Mesodermal cell (in vitro differentiated cells): Measurements from ENCODE around the gene RFTN1. TPM values are rescaled to one million over a fixed set of nuclear protein-coding genes. Genes with fewer than 3 reads are reported as not detected.

ENCODE experiments used
- H3K27ac ChIP-seq: 2 replicates; pipeline ENCODE4 v1.7.0; 2013; ENCODE audit warnings: mild to moderate bottlenecking, low read depth, low read length, moderate library complexity; ENCODE audit not compliant: severe bottlenecking
- H3K36me3 ChIP-seq: 2 replicates; pipeline ENCODE4 v1.7.1; 2013; ENCODE audit warnings: mild to moderate bottlenecking, low read length, moderate library complexity; ENCODE audit not compliant: control insufficient read depth, insufficient read depth
- H3K4me1 ChIP-seq: one replicate; pipeline ENCODE4 v1.7.1; 2013; ENCODE audit warnings: mild to moderate bottlenecking, low read length; ENCODE audit not compliant: insufficient read depth, control insufficient read depth, poor library complexity, severe bottlenecking
- H3K4me3 ChIP-seq: 2 replicates; pipeline ENCODE4 v1.7.0; 2013; ENCODE audit warnings: low read length, control low read depth, mild to moderate bottlenecking; ENCODE audit not compliant: insufficient read depth, poor library complexity, severe bottlenecking; ENCODE audit errors: extremely low read depth
- H3K9me3 ChIP-seq: 2 replicates; pipeline ENCODE4 v1.7.1; 2013; ENCODE audit warnings: mild to moderate bottlenecking, low read length, moderate library complexity; ENCODE audit not compliant: control insufficient read depth
- WGBS, 2 experiments: methylation state at CpG; one replicate each; pipeline ENCODE4 v1.1.5; 2013; ENCODE audit warnings: missing lambda C conversion rate in 2 of 2; ENCODE audit not compliant: insufficient coverage in 2 of 2; 5-methylcytosine and 5-hydroxymethylcytosine counted together
- polyA plus RNA-seq, 2 experiments: library from polyadenylated mRNA; stranded (reverse); fragments of 50-300 nt; gene quantifications; one replicate each; pipeline ENCODE4 v1.2.3, GENCODE V29; 2013

Gene RFTN1, protein sequence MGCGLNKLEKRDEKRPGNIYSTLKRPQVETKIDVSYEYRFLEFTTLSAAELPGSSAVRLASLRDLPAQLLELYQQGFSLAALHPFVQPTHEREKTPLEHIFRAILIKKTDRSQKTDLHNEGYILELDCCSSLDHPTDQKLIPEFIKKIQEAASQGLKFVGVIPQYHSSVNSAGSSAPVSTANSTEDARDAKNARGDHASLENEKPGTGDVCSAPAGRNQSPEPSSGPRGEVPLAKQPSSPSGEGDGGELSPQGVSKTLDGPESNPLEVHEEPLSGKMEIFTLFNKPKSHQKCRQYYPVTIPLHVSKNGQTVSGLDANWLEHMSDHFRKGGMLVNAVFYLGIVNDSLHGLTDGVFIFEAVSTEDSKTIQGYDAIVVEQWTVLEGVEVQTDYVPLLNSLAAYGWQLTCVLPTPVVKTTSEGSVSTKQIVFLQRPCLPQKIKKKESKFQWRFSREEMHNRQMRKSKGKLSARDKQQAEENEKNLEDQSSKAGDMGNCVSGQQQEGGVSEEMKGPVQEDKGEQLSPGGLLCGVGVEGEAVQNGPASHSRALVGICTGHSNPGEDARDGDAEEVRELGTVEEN
- 23.4 TPM for polyA plus RNA-seq (2013, experiment 1 of 2)
- 18.4 TPM for polyA plus RNA-seq (2013, experiment 2 of 2)

- no peak within 1 kb of the TSS for H3K27ac ChIP-seq
- no peaks in the 10 kb centered on the region for H3K36me3 ChIP-seq
- WGBS, 2 experiments: 0% methylated on average over 61 to 77 of the region's 92 CpGs
- peak within 1 kb of the TSS; percentile 81 for H3K4me3 ChIP-seq
- H3K4me1 ChIP-seq: peaks cover 19% of the 10 kb centered on the region
- H3K9me3 ChIP-seq: no peaks in the 10 kb centered on the region
Observed at GRCh38 chr3:16513141-16514020, at the start of gene RFTN1. TSS of gene RFTN1 (minus strand) at chr3:16513699. CDS start at chr3:16493869, 19,830 bp downstream.

DNA sequence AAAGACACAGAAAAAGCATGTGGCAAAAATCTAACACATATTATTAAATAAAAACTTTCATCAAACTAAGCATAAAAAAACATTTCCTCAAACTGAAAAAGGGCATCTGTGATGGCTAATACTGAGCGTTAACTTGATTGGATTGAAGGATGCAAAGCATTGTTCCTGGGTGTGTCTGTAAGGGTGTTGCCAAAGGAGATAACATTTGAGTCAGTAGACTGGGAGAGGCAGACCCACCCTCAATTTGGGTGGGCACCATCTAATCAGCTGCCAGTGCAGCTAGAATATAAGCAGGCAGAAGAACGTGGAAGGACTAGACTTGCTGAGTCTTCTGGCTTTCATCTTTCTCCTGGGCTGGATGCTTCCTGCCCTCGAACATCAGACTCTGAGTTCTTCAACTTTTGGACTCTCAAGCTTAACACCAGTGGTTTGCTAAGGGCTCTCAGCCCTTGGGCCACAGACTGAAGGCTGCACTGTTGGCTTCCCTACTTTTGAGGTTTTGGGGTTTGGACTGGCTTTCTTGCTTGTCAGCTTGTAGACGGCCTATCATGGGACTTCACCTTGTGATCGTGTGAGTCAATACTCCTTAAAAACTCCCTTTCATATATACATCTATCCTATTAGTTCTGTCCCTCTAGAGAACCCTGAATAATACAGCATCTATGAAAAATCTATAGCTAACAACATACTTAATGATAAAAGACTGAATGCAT, 46.3 kb upstream of the RFTN1 start:
- H3K36me3 ChIP-seq: no peaks in the 10 kb centered on the region
- no peak overlapping the region for H3K4me3 ChIP-seq
- no peak overlapping the region for H3K27ac ChIP-seq
- 89 to 98% methylated on average over 5 of the region's 5 CpGs for WGBS, 2 experiments
- no peaks in the 10 kb centered on the region for H3K4me1 ChIP-seq
- peaks cover 3% of the 10 kb centered on the region for H3K9me3 ChIP-seq

DNA sequence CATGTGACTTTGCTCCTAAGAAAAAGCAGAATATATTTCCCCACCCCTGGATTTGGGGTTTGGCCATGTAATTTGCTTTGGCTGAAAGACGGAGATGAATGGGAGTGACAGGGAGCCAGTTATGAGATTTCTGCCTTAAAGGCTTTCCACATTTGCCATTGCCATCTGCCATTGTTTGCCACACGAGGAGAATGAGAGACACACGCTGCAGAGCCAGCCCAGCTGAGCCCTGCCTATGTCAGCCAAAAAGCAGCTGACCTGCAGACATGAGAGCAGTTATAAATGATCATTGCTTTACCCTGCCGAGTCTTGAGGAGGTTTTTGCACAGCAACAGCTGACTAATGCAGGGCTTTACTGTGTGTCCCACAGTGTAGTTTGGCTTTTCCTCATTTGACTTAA, 40.6 kb upstream of the RFTN1 start:
- H3K27ac ChIP-seq: no peak overlapping the region
- no peaks in the 10 kb centered on the region for H3K36me3 ChIP-seq
- 74 to 94% methylated on average over 4 of the region's 4 CpGs for WGBS, 2 experiments
- H3K4me3 ChIP-seq: no peak overlapping the region
- no peaks in the 10 kb centered on the region for H3K9me3 ChIP-seq
- no peaks in the 10 kb centered on the region for H3K4me1 ChIP-seq

DNA sequence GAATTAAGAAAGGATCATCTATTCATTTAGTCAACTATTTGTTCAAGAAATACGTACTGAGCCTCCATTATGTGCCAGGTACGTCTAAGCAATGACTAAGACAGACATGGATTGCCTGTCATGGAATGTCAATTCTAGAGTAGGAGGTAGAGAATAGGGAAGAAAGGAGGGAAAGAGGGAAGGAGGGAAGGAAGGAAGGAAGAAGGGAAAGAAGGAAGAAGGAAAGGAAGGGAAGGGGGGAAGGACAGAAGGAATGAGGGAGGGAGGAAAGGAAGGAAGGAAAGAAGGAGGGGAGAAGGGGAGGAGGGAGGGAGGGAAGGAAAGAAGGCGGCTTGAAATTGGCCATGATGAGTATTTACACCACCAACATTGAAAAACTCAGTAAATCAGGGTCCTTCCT, 39.3 kb upstream of the RFTN1 start:
- WGBS, 2 experiments: 70 to 94% methylated on average over 1 to 2 of the region's 3 CpGs
- no peak overlapping the region for H3K4me3 ChIP-seq

DNA sequence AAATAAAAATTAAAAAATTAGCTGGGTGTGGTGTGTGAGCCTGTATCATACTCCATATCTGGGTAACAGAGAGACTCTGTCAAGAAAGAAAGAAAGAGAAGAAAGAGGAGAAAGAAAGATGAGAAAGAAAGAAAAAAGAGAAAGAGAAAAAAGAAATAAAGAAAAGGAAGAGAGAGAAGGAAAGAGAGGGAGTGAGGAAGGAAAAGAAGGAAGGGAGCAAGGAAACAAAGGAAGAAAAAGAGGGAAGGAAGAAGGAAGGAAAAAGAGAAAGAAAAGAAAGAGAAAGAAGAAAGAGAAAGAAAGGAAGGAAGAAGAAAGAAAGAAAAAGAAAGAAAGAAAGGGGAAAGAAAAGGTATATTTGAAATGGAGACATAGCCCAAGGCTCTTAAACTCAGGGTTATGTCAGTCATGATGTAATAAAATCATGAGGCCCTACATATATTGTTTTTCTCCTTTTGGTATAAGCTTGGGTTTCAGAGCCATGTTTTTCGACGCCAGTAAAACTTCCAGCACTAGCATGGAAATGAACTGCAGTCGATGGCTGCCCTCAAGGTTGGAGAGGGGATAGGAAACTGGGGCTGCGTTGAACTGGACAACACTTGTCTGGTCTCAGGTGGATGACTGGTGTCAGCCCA, 38.0 kb upstream of the RFTN1 start:
- no peak overlapping the region for H3K4me3 ChIP-seq

More for the DNA sequence above, 39.3 kb upstream of the RFTN1 start:
- no peaks in the 10 kb centered on the region for H3K36me3 ChIP-seq
- no peaks in the 10 kb centered on the region for H3K9me3 ChIP-seq
- H3K4me1 ChIP-seq: no peaks in the 10 kb centered on the region
- no peak overlapping the region for H3K27ac ChIP-seq

DNA sequence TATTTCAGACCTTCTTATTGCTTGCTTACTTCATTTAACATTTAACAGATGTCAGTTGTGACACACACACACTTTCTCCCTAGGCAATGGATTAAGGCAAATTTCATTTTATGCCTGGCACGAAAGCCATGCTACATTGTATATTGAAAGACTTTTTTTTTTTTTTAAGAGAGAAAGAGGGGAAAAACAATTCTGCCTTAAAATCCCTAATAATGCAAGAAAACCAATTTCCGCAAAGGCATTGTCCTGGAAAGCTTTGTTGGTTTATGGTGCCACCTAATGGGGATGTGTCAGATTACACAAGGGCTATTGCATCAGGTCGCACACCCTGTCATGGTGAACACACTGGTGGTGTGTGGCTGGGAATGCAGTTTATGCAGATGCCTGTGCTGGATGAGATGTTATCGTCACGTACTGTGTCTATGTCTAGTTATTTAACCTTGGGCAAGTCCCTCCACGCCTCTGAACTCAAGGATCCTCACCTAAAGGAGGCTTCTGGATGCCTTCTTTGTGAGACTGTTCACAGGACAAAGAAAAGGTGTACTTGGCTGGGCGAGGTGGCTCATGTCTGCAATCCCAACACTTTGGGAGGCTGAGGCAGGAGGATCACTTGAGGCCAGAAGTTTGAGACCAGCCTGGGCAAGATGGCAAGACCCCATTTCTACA, 37.3 kb upstream of the RFTN1 start:
- H3K4me3 ChIP-seq: no peak overlapping the region
- H3K27ac ChIP-seq: no peak overlapping the region
- 43 to 50% methylated on average over 2 of the region's 7 CpGs for WGBS, 2 experiments
- H3K4me1 ChIP-seq: no peaks in the 10 kb centered on the region
- H3K9me3 ChIP-seq: no peaks in the 10 kb centered on the region
- H3K36me3 ChIP-seq: no peaks in the 10 kb centered on the region

More for the DNA sequence above, 38.0 kb upstream of the RFTN1 start:
- Histone ChIP-seq H3K9me3 (no peaks in the 10 kb centered on the region), H3K4me1 (no peaks in the 10 kb centered on the region), H3K27ac (no peak overlapping the region), H3K36me3 (no peaks in the 10 kb centered on the region)
- WGBS, 2 experiments: 91 to 95% methylated on average over 2 to 4 of the region's 4 CpGs

DNA sequence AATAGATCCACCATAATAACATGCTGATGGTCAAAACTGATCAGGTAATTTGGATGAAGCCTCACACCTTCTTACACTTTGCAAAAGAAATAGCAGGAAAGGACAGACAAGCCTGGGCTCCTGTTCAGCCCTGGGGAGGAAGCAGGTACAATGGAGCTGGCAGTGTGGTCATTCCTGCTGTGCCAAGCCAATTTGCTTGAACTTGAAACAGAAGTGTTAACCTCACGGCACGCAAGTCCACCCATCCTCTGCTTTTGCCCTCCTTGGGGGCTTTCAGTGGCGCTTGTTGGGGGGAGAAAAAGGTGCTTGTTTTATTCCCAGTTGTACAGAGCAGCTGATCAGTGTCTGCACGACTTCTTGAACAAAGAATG, 36.8 kb upstream of the RFTN1 start:
- no peaks in the 10 kb centered on the region for H3K4me1 ChIP-seq
- WGBS, 2 experiments: 33 to 93% methylated on average over 1 to 2 of the region's 4 CpGs
- no peaks in the 10 kb centered on the region for H3K9me3 ChIP-seq
- no peak overlapping the region for H3K27ac ChIP-seq
- no peaks in the 10 kb centered on the region for H3K36me3 ChIP-seq
- no peak overlapping the region for H3K4me3 ChIP-seq

DNA sequence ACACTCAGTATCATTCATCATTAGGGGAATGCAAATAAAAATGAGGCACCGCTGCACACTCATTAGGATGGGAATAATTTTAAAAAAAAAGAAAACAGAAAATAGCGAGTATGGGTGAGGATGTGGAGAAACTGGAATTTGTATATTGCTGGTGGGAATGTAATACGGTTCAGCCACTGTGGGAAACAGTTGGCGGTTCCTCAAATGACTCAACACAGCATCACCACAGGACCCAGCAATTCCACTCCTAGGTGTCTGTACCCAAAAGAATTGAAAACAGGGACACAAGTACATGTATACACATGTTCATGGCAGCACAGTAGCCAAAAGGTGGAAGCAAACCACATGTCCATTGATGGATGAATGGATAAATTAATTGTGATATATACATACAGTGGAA, 35.2 kb upstream of the RFTN1 start:
- no peaks in the 10 kb centered on the region for H3K4me1 ChIP-seq
- H3K4me3 ChIP-seq: no peak overlapping the region
- 100% methylated on average over 1 to 2 of the region's 4 CpGs for WGBS, 2 experiments
- no peaks in the 10 kb centered on the region for H3K36me3 ChIP-seq
- H3K9me3 ChIP-seq: no peaks in the 10 kb centered on the region
- H3K27ac ChIP-seq: no peak overlapping the region

DNA sequence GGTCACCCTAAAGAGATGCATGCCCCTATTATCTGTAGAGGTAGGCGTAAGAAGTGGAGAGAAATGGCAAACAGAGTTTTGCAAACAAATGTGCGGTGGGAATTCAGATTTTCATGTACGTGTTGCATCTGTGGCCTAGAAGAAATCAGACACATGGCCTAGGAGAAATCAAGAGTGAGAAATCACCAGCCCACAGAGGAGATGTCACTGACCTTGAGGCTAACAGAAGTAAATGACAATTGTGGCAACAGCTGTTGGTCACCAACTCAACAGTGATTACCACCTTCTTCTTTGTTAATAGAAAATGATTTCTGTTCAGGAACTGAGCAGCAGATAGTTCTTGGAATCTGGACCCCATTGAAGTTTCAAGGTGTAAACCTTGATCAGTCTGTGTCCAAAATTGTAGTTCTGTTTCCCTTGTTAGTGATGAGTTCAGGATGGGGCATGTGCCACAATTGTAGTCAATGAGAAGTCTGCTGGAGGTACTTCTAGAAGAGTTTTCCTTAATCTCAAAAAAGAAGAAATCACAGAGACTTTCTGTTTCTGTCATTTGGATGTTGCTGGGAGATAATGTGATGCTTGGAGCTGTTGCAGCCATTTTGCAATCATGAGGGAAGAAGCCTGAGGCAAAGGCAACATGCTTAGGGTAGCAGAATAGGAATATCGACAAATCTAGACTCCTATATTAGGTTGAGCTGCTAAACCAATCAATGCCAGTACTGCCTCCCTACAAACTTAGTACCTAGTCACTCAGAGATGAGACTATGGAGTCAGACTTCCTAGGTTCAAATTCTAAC, 34.3 kb upstream of the RFTN1 start:
- no peaks in the 10 kb centered on the region for H3K36me3 ChIP-seq
- 92 to 98% methylated on average over 3 to 4 of the region's 4 CpGs for WGBS, 2 experiments
- H3K4me3 ChIP-seq: no peak overlapping the region
- H3K27ac ChIP-seq: no peak overlapping the region
- no peaks in the 10 kb centered on the region for H3K9me3 ChIP-seq
- no peaks in the 10 kb centered on the region for H3K4me1 ChIP-seq
